GM12874 (cell line): Measurements from ENCODE around the gene NUCB2.

Experiments used
- CTCF ChIP-seq: IDR thresholded peaks from 2 replicates; pipeline ENCODE4 v1.5.1; 2011; ENCODE audit warnings: low read depth, mild to moderate bottlenecking, control low read depth, low read length, moderate library complexity; ENCODE audit not compliant: insufficient read depth

NUCB2 gene

GRCh38 chr11:17276236-17277023 lies at the start of gene NUCB2:
Gene NUCB2, plus strand, starts transcription at chr11:17276739. Its CDS starts 18,585 bp downstream, at chr11:17295324.
- TF ChIP-seq CTCF: no peak

GRCh38 chr11:17229481-17230152 lies 46.9 kb upstream of the NUCB2 start:
- no peak for TF ChIP-seq CTCF

- TF ChIP-seq CTCF: no peak
Observed at GRCh38 chr11:17230867-17231851, 45.4 kb upstream of the NUCB2 start.

- TF ChIP-seq CTCF: no peak
Observed at GRCh38 chr11:17233101-17233500, 43.4 kb upstream of the NUCB2 start.

GRCh38 chr11:17238377-17238776 lies 38.2 kb upstream of the NUCB2 start:
- no peak for TF ChIP-seq CTCF

- no peak for TF ChIP-seq CTCF
Observed at GRCh38 chr11:17240780-17241179, 35.8 kb upstream of the NUCB2 start.

GRCh38 chr11:17244046-17244445 lies 32.5 kb upstream of the NUCB2 start:
- TF ChIP-seq CTCF: no peak
